H1 (cell line): ENCODE measurements around the gene ROBO4. TPM values are rescaled to one million over a fixed set of nuclear protein-coding genes. Genes with fewer than 3 reads are reported as not detected.

Experiments used
- CTCF ChIA-PET: fragments of 300-600 bp; sonication (Branson Sonifier 250); formaldehyde crosslinking; loops from one replicate; lab custom pipeline; 2021; ENCODE audit not compliant: partially characterized antibody; lab: Charles Lee
- POLR2A ChIA-PET: fragments of 300-600 bp; sonication (Branson Sonifier 250); formaldehyde crosslinking; loops from one replicate; lab custom pipeline; 2021; ENCODE audit warnings: inconsistent platforms; ENCODE audit not compliant: partially characterized antibody; lab: Charles Lee
- DNase-seq, 2 experiments: peaks; one replicate each; pipeline versions ENCODE4 v3.0.0 to v3.0.0-alpha.2; 2010 to 2022; ENCODE audit warnings: low spot score in 2 of 2, low read depth in 1 of 2, mixed read lengths in 1 of 2
- FAIRE-seq: peaks from 2 replicates; lab custom pipeline; 2011; peaks lifted over from hg19 to GRCh38; lab: Jason Lieb, UNC
- H2AFZ ChIP-seq: 2 replicates; pipeline ENCODE4 v1.8.1; 2012; ENCODE audit warnings: low read length, inconsistent platforms
- H2AK5ac ChIP-seq: 2 replicates; pipeline ENCODE4 v1.6.1; 2013; ENCODE audit warnings: low read depth, low read length
- H2BK120ac ChIP-seq: replicated peaks from 2 replicates; pipeline ENCODE3; 2013; ENCODE audit warnings: low read depth, low read length, inconsistent platforms
- H2BK12ac ChIP-seq: 2 replicates; pipeline ENCODE4 v1.6.1; 2013; ENCODE audit warnings: low read depth, low read length
- H2BK15ac ChIP-seq: 2 replicates; pipeline ENCODE4 v1.6.1; 2013; ENCODE audit warnings: low read length
- H2BK20ac ChIP-seq: 2 replicates; pipeline ENCODE4 v1.6.1; 2013; ENCODE audit warnings: low read length
- H2BK5ac ChIP-seq: 2 replicates; pipeline ENCODE4 v1.6.1; 2013; ENCODE audit warnings: low read depth, low read length
- H3K14ac ChIP-seq: 2 replicates; pipeline ENCODE4 v1.6.1; 2013; ENCODE audit warnings: inconsistent platforms; ENCODE audit not compliant: insufficient read length
- H3K18ac ChIP-seq: 2 replicates; pipeline ENCODE4 v1.6.1; 2013; ENCODE audit warnings: low read length; ENCODE audit errors: extremely low read depth
- H3K23ac ChIP-seq: 2 replicates; pipeline ENCODE4 v1.6.1; 2013; ENCODE audit warnings: inconsistent platforms; ENCODE audit not compliant: insufficient read length
- H3K23me2 ChIP-seq: 2 replicates; pipeline ENCODE4 v1.6.1; 2013; ENCODE audit warnings: low read depth, low read length
- H3K27ac ChIP-seq: 2 replicates; pipeline ENCODE4 v1.6.1; 2011; ENCODE audit warnings: low read depth, low read length, inconsistent platforms
- H3K27me3 ChIP-seq, 4 experiments: replicated peaks in 1 of 4; 1 replicate in 1 of 4; 2 replicates in 3 of 4; pipeline versions ENCODE4 v1.6.1 to v1.8.1; 2011 to 2013; ENCODE audit warnings: low read length in 3 of 4, mild to moderate bottlenecking in 3 of 4, inconsistent platforms in 2 of 4, mixed read lengths in 2 of 4, moderate library complexity in 1 of 4; ENCODE audit not compliant: control insufficient read depth in 3 of 4, insufficient read depth in 3 of 4; ENCODE audit errors: extremely low read depth in 1 of 4
- H3K36me3 ChIP-seq, 4 experiments: 2 replicates each; pipeline versions ENCODE4 v1.6.1 to v1.8.1; 2011 to 2013; ENCODE audit warnings: mild to moderate bottlenecking in 4 of 4, low read length in 3 of 4, moderate library complexity in 2 of 4, control low read depth in 1 of 4, inconsistent platforms in 1 of 4; ENCODE audit not compliant: insufficient read depth in 4 of 4, control insufficient read depth in 2 of 4
- H3K4ac ChIP-seq: replicated peaks from 2 replicates; pipeline ENCODE3; 2013; ENCODE audit warnings: low read length, low read depth, mixed read lengths, inconsistent platforms; ENCODE audit not compliant: insufficient read length
- H3K4me1 ChIP-seq, 4 experiments: replicated peaks in 1 of 4; 1 replicate in 1 of 4; 2 replicates in 3 of 4; pipeline versions ENCODE4 v1.6.1 to v1.8.1; 2011 to 2013; ENCODE audit warnings: low read length in 3 of 4, inconsistent platforms in 2 of 4, mixed read lengths in 1 of 4; ENCODE audit not compliant: insufficient read depth in 4 of 4, control insufficient read depth in 3 of 4
- H3K4me2 ChIP-seq, 2 experiments: 2 replicates each; pipeline versions ENCODE4 v1.6.1 to v1.8.1; 2011 to 2013; ENCODE audit warnings: low read depth in 2 of 2, low read length in 2 of 2, control low read depth in 1 of 2, inconsistent platforms in 1 of 2, mild to moderate bottlenecking in 1 of 2; ENCODE audit not compliant: insufficient read depth in 1 of 2
- H3K4me3 ChIP-seq, 4 experiments: fragments of 200-600, 300-600 bp in 1 of 4; sonication (generic), shearing (Covaris generic), sonication (Bioruptor Twin) in 1 of 4; 2 replicates each; pipeline versions ENCODE4 v1.5.1 to v1.8.1; 2011 to 2016; ENCODE audit warnings: low read length in 4 of 4, low read depth in 3 of 4, control low read depth in 2 of 4, inconsistent platforms in 2 of 4, mild to moderate bottlenecking in 2 of 4, mixed read lengths in 1 of 4, moderate library complexity in 1 of 4; ENCODE audit not compliant: insufficient read depth in 2 of 4; ENCODE audit errors: extremely low read depth in 1 of 4
- H3K56ac ChIP-seq: replicated peaks from 2 replicates; pipeline ENCODE3; 2013; ENCODE audit warnings: low read depth, mild to moderate bottlenecking, mixed read lengths, low read length, inconsistent platforms; ENCODE audit not compliant: insufficient read length
- H3K79me1 ChIP-seq: 2 replicates; pipeline ENCODE4 v1.6.1; 2013; ENCODE audit warnings: low read depth, low read length, control low read depth
- H3K79me2 ChIP-seq, 2 experiments: 2 replicates each; pipeline versions ENCODE4 v1.6.1 to v1.8.1; 2012 to 2013; ENCODE audit warnings: low read length in 2 of 2, mild to moderate bottlenecking in 2 of 2, inconsistent platforms in 1 of 2; ENCODE audit not compliant: insufficient read depth in 2 of 2, control insufficient read depth in 1 of 2
- H3K9ac ChIP-seq, 4 experiments: replicated peaks in 1 of 4; 1 replicate in 1 of 4; 2 replicates in 3 of 4; pipeline versions ENCODE4 v1.6.1 to v1.8.1; 2011 to 2013; ENCODE audit warnings: low read depth in 3 of 4, low read length in 3 of 4, control low read depth in 2 of 4, mild to moderate bottlenecking in 2 of 4, moderate library complexity in 2 of 4, inconsistent platforms in 1 of 4; ENCODE audit errors: extremely low read depth in 1 of 4
- H3K9me3 ChIP-seq, 2 experiments: 2 replicates each; pipeline versions ENCODE4 v1.6.1 to v1.8.1; 2012 to 2013; ENCODE audit warnings: mild to moderate bottlenecking in 2 of 2, moderate library complexity in 2 of 2, control low read depth in 1 of 2, inconsistent platforms in 1 of 2, low read depth in 1 of 2, low read length in 1 of 2, mixed read lengths in 1 of 2; ENCODE audit not compliant: insufficient read depth in 2 of 2
- H4K20me1 ChIP-seq, 2 experiments: replicated peaks in 1 of 2; 2 replicates each; pipeline versions ENCODE3 to v1.8.1; 2011 to 2013; ENCODE audit warnings: inconsistent platforms in 2 of 2, low read length in 2 of 2, mild to moderate bottlenecking in 1 of 2; ENCODE audit not compliant: insufficient read depth in 2 of 2, control insufficient read depth in 1 of 2
- H4K5ac ChIP-seq: 2 replicates; pipeline ENCODE4 v1.6.1; 2013; ENCODE audit warnings: low read length, low read depth, mixed read lengths, inconsistent platforms; ENCODE audit not compliant: insufficient read length
- H4K8ac ChIP-seq: 2 replicates; pipeline ENCODE4 v1.8.0; 2013; ENCODE audit warnings: mild to moderate bottlenecking, moderate library complexity, low read length, inconsistent platforms; ENCODE audit not compliant: insufficient read depth; ENCODE audit errors: extremely low read depth
- H4K91ac ChIP-seq: replicated peaks from 2 replicates; pipeline ENCODE3; 2013; ENCODE audit warnings: low read length, mixed read lengths, inconsistent platforms; ENCODE audit not compliant: insufficient read length
- CEBPB ChIP-seq: IDR thresholded peaks from 2 replicates; pipeline ENCODE4 v1.6.1; 2012; ENCODE audit warnings: low read depth, low read length
- CHD2 ChIP-seq: IDR thresholded peaks from 2 replicates; pipeline ENCODE4 v1.6.1; 2012; ENCODE audit warnings: low read length, improper control_type of control experiment
- NRF1 ChIP-seq: IDR thresholded peaks from 2 replicates; pipeline ENCODE4 v1.6.1; 2011; ENCODE audit warnings: mild to moderate bottlenecking, low read depth, low read length, improper control_type of control experiment
- RFX5 ChIP-seq: IDR thresholded peaks from 2 replicates; pipeline ENCODE4 v1.6.1; 2011; ENCODE audit warnings: low read depth, low read length, improper control_type of control experiment, borderline replicate concordance
- RXRA ChIP-seq: IDR thresholded peaks from 2 replicates; pipeline ENCODE4 v1.6.1; 2011; ENCODE audit warnings: low read depth, mild to moderate bottlenecking, low read length, moderate library complexity; ENCODE audit not compliant: insufficient read depth
- SAP30 ChIP-seq: fragments of 300-600 bp; sonication (generic); IDR thresholded peaks from 2 replicates; pipeline ENCODE4 v1.7.1; 2012; ENCODE audit warnings: low read length, moderate library complexity, mild to moderate bottlenecking, inconsistent platforms; ENCODE audit not compliant: insufficient read depth, insufficient replicate concordance
- SIRT6 ChIP-seq: IDR thresholded peaks from one replicate; pipeline ENCODE4 v1.7.1; 2012; ENCODE audit warnings: low read length, inconsistent platforms
- SP1 ChIP-seq: IDR thresholded peaks from 2 replicates; pipeline ENCODE4 v1.6.1; 2011; ENCODE audit warnings: low read depth, low read length
- SRF ChIP-seq: IDR thresholded peaks from 2 replicates; pipeline ENCODE4 v1.6.1; 2011; ENCODE audit warnings: mild to moderate bottlenecking, low read depth, low read length, moderate library complexity
- TEAD4 ChIP-seq: IDR thresholded peaks from 2 replicates; pipeline ENCODE4 v1.6.1; 2012; ENCODE audit warnings: low read depth, low read length, inconsistent platforms, mixed read lengths
- ZNF274 ChIP-seq: IDR thresholded peaks from 2 replicates; pipeline ENCODE4 v1.7.0; 2012; ENCODE audit warnings: low read length, borderline replicate concordance; ENCODE audit errors: extremely low read depth
- WGBS, 2 experiments: shearing (Covaris generic) in 1 of 2; methylation state at CpG; one replicate each; pipeline versions ENCODE4 v1.1.6 to v1.1.7; 2013 to 2015; ENCODE audit warnings: low lambda C conversion rate in 2 of 2, mixed read lengths in 2 of 2, inconsistent platforms in 1 of 2, low coverage in 1 of 2, missing lambda C conversion rate in 1 of 2; ENCODE audit not compliant: insufficient replicate concordance in 2 of 2, insufficient coverage in 1 of 2, insufficient read length in 1 of 2; ENCODE audit errors: extremely low coverage in 1 of 2, missing lambda C conversion rate in 1 of 2; 5-methylcytosine and 5-hydroxymethylcytosine counted together
- polyA plus RNA-seq, 7 experiments: library from polyadenylated mRNA; depleted of rRNA in 3 of 7; stranded (reverse) in 5 of 7; unstranded in 2 of 7; fragments of >200 nt in 5 of 7; fragments of 200-250 nt in 2 of 7; gene quantifications; 1 replicate in 5 of 7; 2 replicates in 1 of 7; 4 replicates in 1 of 7; pipeline versions ENCODE4 v1.2.1 to v1.2.3, GENCODE V29; 2011 to 2013; ENCODE audit warnings: missing spikeins in 2 of 7, mixed read lengths in 2 of 7
- total RNA-seq: library from RNA; stranded (reverse); fragmentation: NEBNext Ultra II Directional; extraction: Animal tissue kit (Norgen Biotek cat#: 25700); gene quantifications from 2 replicates; pipeline ENCODE4 v1.2.1, GENCODE V29; 2021
- TF ChIP-seq, protein P1 (sequence below), 3 experiments: IDR thresholded peaks; 1 replicate in 2 of 3; 2 replicates in 1 of 3; pipeline versions ENCODE4 v1.5.1 to v1.6.1; 2011; ENCODE audit warnings: low read length in 3 of 3, mild to moderate bottlenecking in 3 of 3, inconsistent platforms in 2 of 3, low read depth in 1 of 3, moderate library complexity in 1 of 3; ENCODE audit not compliant: insufficient read depth in 1 of 3; ENCODE audit errors: control extremely low read depth in 1 of 3

ROBO4 gene
- total and polyA plus RNA-seq, 2 of the 8 experiments (the other 6 are each of a cell fraction or from before 2014, with no cell fraction given) = 0.03 TPM; not detected in 1

DNA sequence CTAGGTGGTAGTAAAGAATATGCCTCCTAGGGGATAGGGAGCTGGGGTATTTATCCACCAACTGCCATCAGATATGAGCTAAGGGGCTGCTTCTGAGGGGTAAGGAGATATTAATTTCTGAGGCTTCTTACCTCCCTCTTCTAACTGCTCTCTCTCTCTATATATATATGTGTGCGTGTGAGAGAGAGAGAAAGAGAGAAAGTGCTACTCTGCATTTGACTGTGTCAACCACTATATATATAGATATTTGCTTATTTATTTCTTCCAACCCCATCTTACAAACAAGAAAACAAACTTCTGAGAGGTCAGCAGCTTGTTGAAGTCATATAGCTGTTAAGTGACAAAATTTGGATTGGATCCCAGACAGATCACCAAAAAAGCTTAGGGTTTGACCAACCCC lies 44.0 kb upstream of the ROBO4 start:
- no peaks in the 10 kb centered on the region for H3K9me3 ChIP-seq
- no peak overlapping the region for H4K8ac ChIP-seq
- ChIA-PET CTCF (interaction anchor here (0.8 to 2.5 kb wide), 9 partner anchors 8 to 184 kb away, joined by 3 to 9 read pairs (median 4); no protein-coding TSS in a partner anchor), POLR2A (interaction anchor here (1.2 kb wide), 1 partner anchor 12 kb away, joined by 4 read pairs; the partner anchor contains the start of gene CCDC15)
- H3K4ac ChIP-seq = no peak overlapping the region
- peaks cover 0 to 3% (median 0%) of the 10 kb centered on the region in 4 experiments; a peak in 1 of 7 replicates for H3K4me1 ChIP-seq
- H3K9ac ChIP-seq = no peak overlapping the region
- H3K79me2 ChIP-seq = no peaks in the 10 kb centered on the region
- FAIRE-seq = no peak
- H2BK20ac ChIP-seq = no peak overlapping the region
- H3K79me1 ChIP-seq = no peaks in the 10 kb centered on the region
- H3K23me2 ChIP-seq = no peaks in the 10 kb centered on the region
- H2BK15ac ChIP-seq = no peak overlapping the region
- no peak overlapping the region for H2BK12ac ChIP-seq
- H3K14ac ChIP-seq = no peak overlapping the region
- H2AK5ac ChIP-seq = no peak overlapping the region
- DNase-seq = no peak
- no peaks in the 10 kb centered on the region for H4K20me1 ChIP-seq
- no peak overlapping the region for H3K4me2 ChIP-seq
- no peak overlapping the region for H2BK5ac ChIP-seq
- H4K5ac ChIP-seq = no peak overlapping the region
- H3K4me3 ChIP-seq = no peak overlapping the region
- H3K36me3 ChIP-seq = no peaks in the 10 kb centered on the region
- H2AFZ ChIP-seq = no peak overlapping the region
- no peak overlapping the region for H2BK120ac ChIP-seq
- H3K27ac ChIP-seq = no peak overlapping the region
- H3K18ac ChIP-seq = no peak overlapping the region
- H3K56ac ChIP-seq = no peak overlapping the region
- no peak overlapping the region for H3K23ac ChIP-seq
- WGBS, 2 experiments = 69% methylated on average over 1 of the region's 1 CpG; no CpG with 5 or more reads in 1 of the 2 experiments
- peaks cover 0 to 3% (median 0%) of the 10 kb centered on the region in 4 experiments; a peak in 1 of 7 replicates for H3K27me3 ChIP-seq
- H4K91ac ChIP-seq = no peak overlapping the region
- TF ChIP-seq CHD2 (no peak), RXRA (no peak), SAP30 (no peak), SRF (no peak), SP1 (no peak), NRF1 (no peak), SIRT6 (no peak), TEAD4 (no peak), ZNF274 (no peak), CEBPB (no peak), RFX5 (no peak)
- TF ChIP-seq, protein P1, sequence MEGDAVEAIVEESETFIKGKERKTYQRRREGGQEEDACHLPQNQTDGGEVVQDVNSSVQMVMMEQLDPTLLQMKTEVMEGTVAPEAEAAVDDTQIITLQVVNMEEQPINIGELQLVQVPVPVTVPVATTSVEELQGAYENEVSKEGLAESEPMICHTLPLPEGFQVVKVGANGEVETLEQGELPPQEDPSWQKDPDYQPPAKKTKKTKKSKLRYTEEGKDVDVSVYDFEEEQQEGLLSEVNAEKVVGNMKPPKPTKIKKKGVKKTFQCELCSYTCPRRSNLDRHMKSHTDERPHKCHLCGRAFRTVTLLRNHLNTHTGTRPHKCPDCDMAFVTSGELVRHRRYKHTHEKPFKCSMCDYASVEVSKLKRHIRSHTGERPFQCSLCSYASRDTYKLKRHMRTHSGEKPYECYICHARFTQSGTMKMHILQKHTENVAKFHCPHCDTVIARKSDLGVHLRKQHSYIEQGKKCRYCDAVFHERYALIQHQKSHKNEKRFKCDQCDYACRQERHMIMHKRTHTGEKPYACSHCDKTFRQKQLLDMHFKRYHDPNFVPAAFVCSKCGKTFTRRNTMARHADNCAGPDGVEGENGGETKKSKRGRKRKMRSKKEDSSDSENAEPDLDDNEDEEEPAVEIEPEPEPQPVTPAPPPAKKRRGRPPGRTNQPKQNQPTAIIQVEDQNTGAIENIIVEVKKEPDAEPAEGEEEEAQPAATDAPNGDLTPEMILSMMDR (IDR thresholded peaks at IDR 0.05; ENCODE audit: control extremely low read depth in 1 of 3, insufficient read depth in 1 of 3, low read depth in 1 of 3, low read length in 3 of 3) = no peak
